HEK293 (cell line): ENCODE data around the gene PITPNM3.

Source experiments
- BCL11A ChIP-seq: fragments of 450-650 bp; formaldehyde crosslinking; IDR thresholded peaks from 2 replicates; pipeline ENCODE4 v1.5.1; 2016; ENCODE audit warnings: low read depth, missing biosample characterization, missing genetic modification characterization
- HOXA7 ChIP-seq: sonication (generic); formaldehyde crosslinking; IDR thresholded peaks from 2 replicates; pipeline ENCODE4 v1.8.1; 2022; ENCODE audit warnings: missing genetic modification reagents, borderline replicate concordance
- ZNF610 ChIP-seq: fragments of 450-650 bp; formaldehyde crosslinking; IDR thresholded peaks from 2 replicates; pipeline ENCODE4 v1.5.1; 2016; ENCODE audit warnings: missing biosample characterization, missing genetic modification characterization, borderline replicate concordance

GRCh38 chr17:6576038-6576785, 19.9 kb upstream of the PITPNM3 start:
- TF ChIP-seq HOXA7 (CRISPR knock-in tag) (no peak), BCL11A (tag by site-specific recombination) (no peak), ZNF610 (no peak)
